Measurements from ENCODE around the gene ZC3H18. TPM values are rescaled to one million over a fixed set of nuclear protein-coding genes. Genes with fewer than 3 reads are reported as not detected.

The ZC3H18 gene
- total RNA-seq, 1 experiment from 2014 or later = 57.8 TPM

- TF ChIP-seq CTCF (IDR thresholded peaks at IDR 0.05 in 2 of 3, conservative IDR thresholded peaks at IDR 0.05 in 1 of 3; ENCODE audit: borderline replicate concordance in 1 of 3, insufficient read depth in 1 of 3, low read depth in 2 of 3, low read length in 2 of 3) (no peak), EGR1 (IDR thresholded peaks at IDR 0.05; ENCODE audit: low read depth) (peak; percentile 100), CEBPB (IDR thresholded peaks at IDR 0.05; ENCODE audit: low read depth) (no peak), YY1 (IDR thresholded peaks at IDR 0.05; ENCODE audit: extremely low read depth, insufficient replicate concordance, low read depth, low read length) (peak; percentile 95), EZH2 (IDR thresholded peaks at IDR 0.05) (no peak)
Observed at GRCh38 chr16:88569985-88570690, at the start of gene ZC3H18 (continued).

DNA sequence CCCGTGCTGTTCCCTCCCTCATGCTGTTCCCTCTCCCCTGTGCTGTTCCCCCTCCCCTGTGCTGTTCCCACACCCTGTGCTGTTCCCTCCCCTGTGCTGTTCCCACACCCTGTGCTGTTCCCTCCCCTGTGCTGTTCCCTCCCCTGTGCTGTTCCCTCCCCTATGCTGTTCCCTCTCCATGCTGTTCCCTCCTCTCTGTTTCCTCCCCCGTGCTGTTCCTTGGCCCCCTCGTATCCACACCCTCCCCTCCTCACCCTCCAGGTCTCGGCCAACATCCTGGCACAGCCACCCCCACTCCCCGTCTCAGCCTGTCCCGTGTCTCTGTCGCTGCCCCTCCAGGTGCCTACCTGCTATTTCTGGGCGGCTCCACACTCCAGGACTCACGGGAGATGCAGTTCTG lies 48.5 kb upstream of the ZC3H18 start:
- no TSS peak for BruUV-seq (replicated peaks)

More for the DNA sequence above, 48.5 kb upstream of the ZC3H18 start:
- CTCF ChIA-PET = no interaction called here
- RAD21 ChIA-PET (ENCODE audit: low non-redundant PET in 1 of 2, low total read pairs in 2 of 2, uncharacterized antibody in 2 of 2, unreplicated experiment in 2 of 2) = interaction anchor here in 1 of 2 experiments (0.9 kb wide), 1 partner anchor 64 kb away, joined by 14 read pairs; no protein-coding TSS in a partner anchor
- no peak overlapping the region for H3K9ac ChIP-seq (ENCODE audit: low read length)
- H3K27ac ChIP-seq (ENCODE audit: low read depth, low read length) = no peak overlapping the region
- TF ChIP-seq RAD21 (IDR thresholded peaks at IDR 0.05; ENCODE audit: low read depth) (no peak), ATF3 (IDR thresholded peaks at IDR 0.05) (no peak), ZFX (IDR thresholded peaks at IDR 0.05) (no peak), FOSL1 (IDR thresholded peaks at IDR 0.05; ENCODE audit: low read depth) (no peak), SIN3A (IDR thresholded peaks at IDR 0.05; ENCODE audit: low read depth) (no peak), SP1 (IDR thresholded peaks at IDR 0.05; ENCODE audit: low read depth) (no peak)
- ATAC-seq (no peak), DNase-seq (ENCODE audit: low read depth, low spot score) (no peak)
- H3K4me3 ChIP-seq (replicated peaks in 1 of 2; ENCODE audit: low read depth in 1 of 2, low read length in 2 of 2) = no peak overlapping the region
- no peak overlapping the region for H3K4me2 ChIP-seq (ENCODE audit: low read length)
- no peak overlapping the region for H2AFZ ChIP-seq (ENCODE audit: low read depth, low read length, poor library complexity, severe bottlenecking)
- no peaks in the 10 kb centered on the region for H3K27me3 ChIP-seq (ENCODE audit: insufficient read depth, low read length)
- H4K20me1 ChIP-seq (ENCODE audit: insufficient read depth) = no peaks in the 10 kb centered on the region
- no peaks in the 10 kb centered on the region for H3K79me2 ChIP-seq (ENCODE audit: insufficient read depth, low read length)
- H3K9me3 ChIP-seq (ENCODE audit: control insufficient read depth in 1 of 2, insufficient read depth in 1 of 2, low read depth in 1 of 2, low read length in 2 of 2) = no peaks in the 10 kb centered on the region
- H3K9me2 ChIP-seq (ENCODE audit: insufficient read depth) = no peaks in the 10 kb centered on the region
- intact Hi-C loops (cut with micrococcal nuclease) = no loop called here
- no peaks in the 10 kb centered on the region for H3K36me3 ChIP-seq (ENCODE audit: control insufficient read depth in 1 of 2, insufficient read depth in 2 of 2, low read length in 2 of 2)
- POLR2A ChIA-PET = no interaction called here
- H3K4me1 ChIP-seq (ENCODE audit: control insufficient read depth in 1 of 2, insufficient read depth in 2 of 2, low read length in 2 of 2) = no peaks in the 10 kb centered on the region
